ENCODE data around the gene G6PD. TPM values are rescaled to one million over a fixed set of nuclear protein-coding genes. Genes with fewer than 3 reads are reported as not detected.

Gene G6PD
- total RNA-seq, 4 donors from 2014 or later = 31.1 to 49.6 (median 35.6) TPM

- peak in 1 of 2 donors; percentile 25 for DNase-seq (ENCODE audit: low spot score in 2 of 2)
Measured at GRCh38 chrX:154486396-154487207, 60.0 kb downstream of the G6PD start, which contains the start of gene UBL4A. UBL4A (minus strand) TSS chrX:154486615; CDS start chrX:154486584, 31 bp downstream.

GRCh38 chrX:154486052-154486395 lies 60.6 kb downstream of the G6PD start:
- DNase-seq (ENCODE audit: low spot score in 2 of 2) = no peak
- WGBS, 2 donors = 41% methylated on average over 30 of the region's 35 CpGs; no CpG with 5 or more reads in 1 of the 2 donors
- H3K4me3 ChIP-seq (ENCODE audit: low read depth, poor library complexity, severe bottlenecking) = peak overlapping the region; percentile 56
- no peak for TF ChIP-seq POLR2A (IDR thresholded peaks at IDR 0.05)
- TF ChIP-seq, protein P1, sequence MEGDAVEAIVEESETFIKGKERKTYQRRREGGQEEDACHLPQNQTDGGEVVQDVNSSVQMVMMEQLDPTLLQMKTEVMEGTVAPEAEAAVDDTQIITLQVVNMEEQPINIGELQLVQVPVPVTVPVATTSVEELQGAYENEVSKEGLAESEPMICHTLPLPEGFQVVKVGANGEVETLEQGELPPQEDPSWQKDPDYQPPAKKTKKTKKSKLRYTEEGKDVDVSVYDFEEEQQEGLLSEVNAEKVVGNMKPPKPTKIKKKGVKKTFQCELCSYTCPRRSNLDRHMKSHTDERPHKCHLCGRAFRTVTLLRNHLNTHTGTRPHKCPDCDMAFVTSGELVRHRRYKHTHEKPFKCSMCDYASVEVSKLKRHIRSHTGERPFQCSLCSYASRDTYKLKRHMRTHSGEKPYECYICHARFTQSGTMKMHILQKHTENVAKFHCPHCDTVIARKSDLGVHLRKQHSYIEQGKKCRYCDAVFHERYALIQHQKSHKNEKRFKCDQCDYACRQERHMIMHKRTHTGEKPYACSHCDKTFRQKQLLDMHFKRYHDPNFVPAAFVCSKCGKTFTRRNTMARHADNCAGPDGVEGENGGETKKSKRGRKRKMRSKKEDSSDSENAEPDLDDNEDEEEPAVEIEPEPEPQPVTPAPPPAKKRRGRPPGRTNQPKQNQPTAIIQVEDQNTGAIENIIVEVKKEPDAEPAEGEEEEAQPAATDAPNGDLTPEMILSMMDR (IDR thresholded peaks at IDR 0.05) = no peak
- intact Hi-C loops (cut with DNase I; ENCODE audit: low total_unique reads) = no loop called here

More at GRCh38 chrX:154486396-154487207, 60.0 kb downstream of the G6PD start, which contains the start of gene UBL4A:
- WGBS, 2 donors = 0 to 60% methylated on average over 2 to 52 of the region's 95 CpGs
- TF ChIP-seq, protein P1 (IDR thresholded peaks at IDR 0.05) = no peak
- no peak for TF ChIP-seq POLR2A (IDR thresholded peaks at IDR 0.05)
- intact Hi-C loops (cut with DNase I; ENCODE audit: low total_unique reads) = no loop called here
- H3K4me3 ChIP-seq (ENCODE audit: low read depth, poor library complexity, severe bottlenecking) = peak within 1 kb of the TSS; percentile 56

DNA sequence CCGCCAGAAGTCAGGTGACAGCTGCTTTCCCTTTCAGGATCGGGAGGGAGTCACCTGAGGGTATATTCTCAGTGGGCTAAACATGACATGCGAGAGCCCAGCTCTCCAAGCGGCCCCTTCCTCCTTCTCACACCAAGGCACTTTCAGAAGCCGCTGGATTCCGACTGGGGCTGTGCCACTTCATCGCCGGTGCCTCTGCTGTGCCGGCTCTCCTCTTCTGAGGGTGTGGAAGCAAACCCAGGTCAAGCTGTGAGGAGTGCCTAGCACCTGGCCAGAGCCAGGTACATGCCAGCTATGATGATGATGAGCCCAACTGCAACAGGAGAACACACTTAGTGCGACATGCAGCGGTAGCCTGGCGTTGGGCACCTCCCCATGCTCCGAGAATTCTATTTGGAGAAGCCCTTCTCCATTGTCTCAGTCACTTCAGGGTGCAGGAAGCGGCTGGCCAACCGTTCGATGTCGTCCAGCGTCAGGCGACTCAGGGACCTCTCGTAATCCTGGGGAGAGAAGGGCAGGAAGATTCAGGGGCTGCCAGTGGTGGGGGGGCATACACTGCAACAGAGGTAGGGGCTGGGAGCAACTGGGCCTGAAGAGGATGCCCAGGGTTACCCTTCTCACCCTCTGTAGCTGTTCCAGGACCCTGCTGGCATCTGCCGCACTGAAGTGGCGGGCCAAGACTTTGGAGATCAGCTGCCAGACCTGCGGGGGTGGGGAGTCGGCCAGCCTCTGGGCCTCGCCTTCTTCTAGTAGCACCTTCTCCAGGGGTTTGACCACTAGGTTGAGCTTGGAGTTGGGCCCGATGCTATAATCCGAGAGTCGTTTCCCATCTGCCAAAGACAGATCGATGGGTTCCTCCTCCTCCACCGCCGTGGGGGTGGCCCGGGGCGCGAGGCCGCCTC lies 61.2 kb downstream of the G6PD start:
- intact Hi-C loops (cut with DNase I; ENCODE audit: low total_unique reads) = no loop called here
- TF ChIP-seq POLR2A (IDR thresholded peaks at IDR 0.05) = no peak
- TF ChIP-seq, protein P1 (IDR thresholded peaks at IDR 0.05) = no peak
- no peak for DNase-seq (ENCODE audit: low spot score in 2 of 2)
- no peak overlapping the region for H3K4me3 ChIP-seq (ENCODE audit: low read depth, poor library complexity, severe bottlenecking)
- 53 to 71% methylated on average over 8 to 34 of the region's 35 CpGs for WGBS, 2 donors

- intact Hi-C loops (cut with DNase I; ENCODE audit: low total_unique reads) = no loop called here
- H3K4me3 ChIP-seq (ENCODE audit: low read depth, poor library complexity, severe bottlenecking) = no peak overlapping the region
- 65 to 85% methylated on average over 11 to 16 of the region's 16 CpGs for WGBS, 2 donors
- no peak for TF ChIP-seq POLR2A (IDR thresholded peaks at IDR 0.05)
- TF ChIP-seq, protein P1 (IDR thresholded peaks at IDR 0.05) = no peak
- no peak for DNase-seq (ENCODE audit: low spot score in 2 of 2)
Measured at GRCh38 chrX:154484255-154485149, 62.1 kb downstream of the G6PD start.

DNA sequence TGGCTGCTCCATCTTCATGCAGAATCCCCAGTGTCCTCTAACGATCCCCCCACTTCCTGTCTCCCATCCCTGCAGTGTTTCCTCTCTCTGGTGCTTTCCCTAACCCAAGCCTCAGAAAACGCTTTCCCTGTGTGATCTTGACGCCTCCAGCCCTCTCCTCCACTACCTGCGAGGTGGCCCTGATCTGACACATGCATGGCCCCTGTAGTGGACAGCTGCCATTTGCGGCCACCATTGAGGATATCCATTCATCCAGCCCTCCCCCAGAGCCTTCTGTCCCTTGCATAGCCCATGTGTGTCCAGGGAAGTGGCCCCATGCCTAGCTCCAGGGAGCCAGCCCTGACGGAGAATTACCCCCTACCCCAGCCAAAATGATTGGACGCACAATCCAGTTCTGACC lies 63.3 kb downstream of the G6PD start:
- intact Hi-C loops (cut with DNase I; ENCODE audit: low total_unique reads) = no loop called here
- WGBS, 2 donors = 64 to 74% methylated on average over 6 to 7 of the region's 7 CpGs
- TF ChIP-seq, protein P1 (IDR thresholded peaks at IDR 0.05) = no peak
- no peak for TF ChIP-seq POLR2A (IDR thresholded peaks at IDR 0.05)

More for the DNA sequence above, 63.3 kb downstream of the G6PD start:
- H3K4me3 ChIP-seq (ENCODE audit: low read depth, poor library complexity, severe bottlenecking) = no peak overlapping the region
- DNase-seq (ENCODE audit: low spot score in 2 of 2) = no peak

Measured in lower leg skin (tissue), 4 donors.